Ovary (tissue), 9 donors: Measurements from ENCODE around the gene TGFBI. TPM values are rescaled to one million over a fixed set of nuclear protein-coding genes. Genes with fewer than 3 reads are reported as not detected.

Experiments
- DNase-seq, 5 donors: peaks; one replicate each; pipeline ENCODE4 v3.0.0-alpha.2; 2019 to 2020
- H3K27ac ChIP-seq, 2 donors: fragments of 200-600 bp; one replicate each; pipeline versions ENCODE4 v1.5.1 to v1.8.0; 2019 to 2022
- H3K27me3 ChIP-seq: fragments of 200-600 bp; one replicate; pipeline ENCODE4 v1.8.0; 2022
- H3K36me3 ChIP-seq: fragments of 200-600 bp; sonication (generic); one replicate; pipeline ENCODE4 v1.5.1; 2019
- H3K4me1 ChIP-seq: one replicate; pipeline ENCODE4 v1.8.1; 2013; ENCODE audit warnings: mild to moderate bottlenecking, moderate library complexity; ENCODE audit not compliant: insufficient read depth
- H3K4me3 ChIP-seq: fragments of 200-600 bp; sonication (generic); one replicate; pipeline ENCODE4 v1.5.1; 2017
- H3K9me3 ChIP-seq, 2 donors: fragments of 200-600 bp in 1 of 2; sonication (generic) in 1 of 2; one replicate each; pipeline versions ENCODE4 v1.5.1 to v1.8.1; 2013 to 2019; ENCODE audit warnings: mild to moderate bottlenecking in 1 of 2, moderate library complexity in 1 of 2
- CTCF ChIP-seq, 3 donors: fragments of 450-650 bp in 2 of 3; fragments of 200-600 bp in 1 of 3; IDR thresholded peaks; one replicate each; pipeline versions ENCODE4 v1.5.1 to v1.8.0; 2016 to 2022; ENCODE audit warnings: antibody characterized with exemption in 3 of 3, mild to moderate bottlenecking in 1 of 3
- EP300 ChIP-seq: sonication (generic); formaldehyde crosslinking; IDR thresholded peaks from one replicate; pipeline ENCODE4 v1.6.1; 2017; ENCODE audit warnings: antibody characterized with exemption
- POLR2A ChIP-seq: fragments of 450-650 bp; IDR thresholded peaks from one replicate; pipeline ENCODE4 v1.6.1; 2017; ENCODE audit warnings: antibody characterized with exemption, mild to moderate bottlenecking, moderate library complexity
- WGBS, 3 donors: extraction: QIAGEN DNeasy Blood & Tissue Kit in 1 of 3; methylation state at CpG; one replicate each; pipeline versions ENCODE4 v1.1.5 to v1.1.7; 2013 to 2017; 5-methylcytosine and 5-hydroxymethylcytosine counted together
- intact Hi-C, 4 donors: fragments of 100-400 bp; cut with DNase I; formaldehyde crosslinking; loops; one replicate each; pipeline versions ENCODE4 v1.11.0 to v1.15.1; 2022 to 2023
- polyA plus RNA-seq, 2 donors: library from polyadenylated mRNA; stranded (reverse); fragments of 200-250 nt in 1 of 2; fragments of 350-450 nt in 1 of 2; fragmentation: Illumina TruSeq in 1 of 2; extraction: RNeasy Lipid Tissue Mini Kit (QIAGEN cat#74804) in 1 of 2; gene quantifications; one replicate each; pipeline ENCODE4 v1.2.3, GENCODE V29; 2013 to 2014
- total RNA-seq, 7 donors: library from RNA; depleted of rRNA in 2 of 7; stranded (reverse); fragments of >200 nt in 2 of 7; fragmentation: NEBNext Ultra II Directional in 3 of 7; extraction: Animal tissue kit (Norgen Biotek cat#: 25700) in 3 of 7; gene quantifications; one replicate each; pipeline versions ENCODE4 v1.1.0 to v1.2.4, GENCODE V29; 2016 to 2023
- donor health status: DM: no; HTN: no; CAD: no; lungs with moderate emphysema.
- donor health status: DM: no; HTN: no; CAD: no.
- donor health status: Bipolar disorder and iron deficiency.
- donor health status: DM: yes; HTN: yes; CAD: no.
- donor health status: DM: no; HTN: no; CAD: no.
- donor health status: DM: yes; HTN: yes; CAD: no.

The TGFBI gene
- total and polyA plus RNA-seq, 9 donors, result 14.5 to 138 (median 25.3) TPM

- DNase-seq, result no peak
- Histone ChIP-seq H3K27me3 (no peaks in the 10 kb centered on the region), H3K4me3 (no peak overlapping the region), H3K4me1 (no peaks in the 10 kb centered on the region), H3K9me3 (no peaks in the 10 kb centered on the region), H3K36me3 (no peaks in the 10 kb centered on the region), H3K27ac (no peak overlapping the region)
- TF ChIP-seq EP300 (no peak), POLR2A (no peak), CTCF (IDR thresholded peaks at IDR 0.05) (no peak)
- 69 to 77% (median 75%) methylated on average over 2 of the region's 2 CpGs for WGBS, 3 donors
- intact Hi-C loops, result no loop called here
Measured at GRCh38 chr5:136013559-136013958, 15.2 kb upstream of the TGFBI start.

GRCh38 chr5:136014049-136015002, 14.5 kb upstream of the TGFBI start:
- Histone ChIP-seq H3K4me3 (no peak overlapping the region), H3K27ac (no peak overlapping the region), H3K4me1 (peaks cover 5% of the 10 kb centered on the region), H3K27me3 (no peaks in the 10 kb centered on the region), H3K9me3 (no peaks in the 10 kb centered on the region), H3K36me3 (no peaks in the 10 kb centered on the region)
- no peak for DNase-seq
- no peak for TF ChIP-seq CTCF (IDR thresholded peaks at IDR 0.05)
- TF ChIP-seq EP300, result no peak
- TF ChIP-seq POLR2A, result no peak
- WGBS, 3 donors, result 41 to 59% (median 52%) methylated on average over 7 of the region's 7 CpGs
- intact Hi-C loops, result no loop called here

GRCh38 chr5:136015003-136015375, 13.8 kb upstream of the TGFBI start:
- H3K4me1 ChIP-seq, result peaks cover 8% of the 10 kb centered on the region
- no peak overlapping the region for H3K27ac ChIP-seq
- H3K9me3 ChIP-seq, result no peaks in the 10 kb centered on the region
- no peaks in the 10 kb centered on the region for H3K27me3 ChIP-seq
- DNase-seq, result no peak
- WGBS, 3 donors, result 79 to 87% (median 86%) methylated on average over 6 of the region's 6 CpGs
- TF ChIP-seq POLR2A (no peak), CTCF (IDR thresholded peaks at IDR 0.05) (no peak), EP300 (no peak)
- H3K4me3 ChIP-seq, result no peak overlapping the region
- intact Hi-C loops, result no loop called here
- no peaks in the 10 kb centered on the region for H3K36me3 ChIP-seq

- Histone ChIP-seq H3K4me1 (peaks cover 8% of the 10 kb centered on the region), H3K27ac (no peak overlapping the region), H3K4me3 (no peak overlapping the region), H3K9me3 (no peaks in the 10 kb centered on the region), H3K27me3 (no peaks in the 10 kb centered on the region), H3K36me3 (no peaks in the 10 kb centered on the region)
- WGBS, 3 donors, result 89 to 98% (median 89%) methylated on average over 2 of the region's 2 CpGs
- TF ChIP-seq CTCF (IDR thresholded peaks at IDR 0.05), result no peak
- no peak for TF ChIP-seq EP300
- no peak for TF ChIP-seq POLR2A
- no peak for DNase-seq
- intact Hi-C loops, result no loop called here
Measured at GRCh38 chr5:136015966-136016650, 12.7 kb upstream of the TGFBI start.
